H9 (cell line): ENCODE measurements around the gene WNT4. TPM values are rescaled to one million over a fixed set of nuclear protein-coding genes. Genes with fewer than 3 reads are reported as not detected.
A peak's percentile ranks its signal among the peaks of the same experiment; 100 is the strongest.

Experiments
- DNase-seq: peaks from one replicate; pipeline ENCODE4 v3.0.0-alpha.2; 2017
- H2AFZ ChIP-seq: one replicate; pipeline ENCODE4 v1.6.1; 2013; ENCODE audit warnings: mild to moderate bottlenecking, low read length, control low read depth, moderate library complexity
- H2AK5ac ChIP-seq: 2 replicates; pipeline ENCODE4 v1.6.1; 2013; ENCODE audit warnings: low read length, control low read depth, mixed read lengths; ENCODE audit not compliant: insufficient read length
- H2BK120ac ChIP-seq: one replicate; pipeline ENCODE4 v1.6.1; 2013; ENCODE audit warnings: low read depth, mild to moderate bottlenecking, low read length, control low read depth, inconsistent platforms; ENCODE audit not compliant: poor library complexity, severe bottlenecking
- H2BK12ac ChIP-seq: 2 replicates; pipeline ENCODE4 v1.6.1; 2013; ENCODE audit warnings: low read length, control low read depth, mixed read lengths, low read depth; ENCODE audit not compliant: insufficient read length
- H2BK15ac ChIP-seq: 2 replicates; pipeline ENCODE4 v1.6.1; 2013; ENCODE audit warnings: low read depth, low read length, control low read depth
- H2BK20ac ChIP-seq: one replicate; pipeline ENCODE4 v1.6.1; 2013; ENCODE audit warnings: low read depth, mild to moderate bottlenecking, low read length, control low read depth, inconsistent platforms; ENCODE audit not compliant: poor library complexity, severe bottlenecking
- H2BK5ac ChIP-seq: 2 replicates; pipeline ENCODE4 v1.6.1; 2013; ENCODE audit warnings: low read length, control low read depth, mixed read lengths; ENCODE audit not compliant: insufficient read length
- H3K14ac ChIP-seq: 2 replicates; pipeline ENCODE4 v1.6.1; 2013; ENCODE audit warnings: low read length, control low read depth; ENCODE audit not compliant: insufficient read depth
- H3K18ac ChIP-seq: 2 replicates; pipeline ENCODE4 v1.6.1; 2013; ENCODE audit warnings: low read depth, mild to moderate bottlenecking, mixed read lengths, low read length, control low read depth; ENCODE audit not compliant: insufficient read length
- H3K23ac ChIP-seq: 2 replicates; pipeline ENCODE4 v1.6.1; 2013; ENCODE audit warnings: low read length, control low read depth, mixed read lengths, low read depth; ENCODE audit not compliant: insufficient read length
- H3K23me2 ChIP-seq: 2 replicates; pipeline ENCODE4 v1.6.1; 2013; ENCODE audit warnings: low read depth, mild to moderate bottlenecking, mixed read lengths, low read length, control low read depth; ENCODE audit not compliant: insufficient read length, poor library complexity, severe bottlenecking
- H3K27ac ChIP-seq: 2 replicates; pipeline ENCODE4 v1.5.1; 2013; ENCODE audit warnings: low read length, control low read depth, mixed read lengths, low read depth; ENCODE audit not compliant: insufficient read length
- H3K27me3 ChIP-seq: 2 replicates; pipeline ENCODE4 v1.6.1; 2013; ENCODE audit warnings: low read length, control low read depth, inconsistent platforms; ENCODE audit not compliant: insufficient read depth
- H3K4ac ChIP-seq: 2 replicates; pipeline ENCODE4 v1.6.1; 2013; ENCODE audit warnings: low read depth, mild to moderate bottlenecking, control low read depth, inconsistent platforms, low read length, moderate library complexity
- H3K4me1 ChIP-seq: 2 replicates; pipeline ENCODE4 v1.6.1; 2013; ENCODE audit warnings: low read length, control low read depth, inconsistent platforms; ENCODE audit not compliant: insufficient read depth
- H3K4me2 ChIP-seq: 2 replicates; pipeline ENCODE4 v1.6.1; 2013; ENCODE audit warnings: low read length, control low read depth, mixed read lengths; ENCODE audit not compliant: insufficient read length, insufficient read depth
- H3K56ac ChIP-seq: 2 replicates; pipeline ENCODE4 v1.6.1; 2013; ENCODE audit warnings: low read depth, mild to moderate bottlenecking, mixed read lengths, low read length, control low read depth; ENCODE audit not compliant: insufficient read length
- H3K79me1 ChIP-seq: 2 replicates; pipeline ENCODE4 v1.6.1; 2013; ENCODE audit warnings: low read depth, mild to moderate bottlenecking, moderate library complexity, low read length, control low read depth, inconsistent platforms; ENCODE audit not compliant: insufficient read depth, poor library complexity, severe bottlenecking
- H3K79me2 ChIP-seq: 2 replicates; pipeline ENCODE4 v1.6.1; 2013; ENCODE audit warnings: low read length, control low read depth, inconsistent platforms; ENCODE audit not compliant: insufficient read depth
- H3K9ac ChIP-seq: 2 replicates; pipeline ENCODE4 v1.6.1; 2013; ENCODE audit warnings: low read length, control low read depth, mixed read lengths; ENCODE audit not compliant: insufficient read length; ENCODE audit errors: extremely low read depth
- H3K9me3 ChIP-seq: one replicate; pipeline ENCODE4 v1.6.1; 2013; ENCODE audit warnings: low read depth, low read length, inconsistent platforms; ENCODE audit not compliant: control insufficient read depth
- H3T11ph ChIP-seq: one replicate; pipeline ENCODE4 v1.6.1; 2013; ENCODE audit warnings: mild to moderate bottlenecking, low read length, control low read depth, inconsistent platforms
- H4K20me1 ChIP-seq: one replicate; pipeline ENCODE4 v1.6.1; 2013; ENCODE audit not compliant: control insufficient read depth, insufficient read length, insufficient read depth
- H4K5ac ChIP-seq: 2 replicates; pipeline ENCODE4 v1.6.1; 2013; ENCODE audit warnings: low read depth, mild to moderate bottlenecking, mixed read lengths, low read length, control low read depth; ENCODE audit not compliant: insufficient read length
- H4K8ac ChIP-seq: replicated peaks from 2 replicates; pipeline ENCODE4 v1.6.1; 2013; ENCODE audit warnings: low read length, control low read depth, mixed read lengths, low read depth; ENCODE audit not compliant: insufficient read length
- H4K91ac ChIP-seq: 2 replicates; pipeline ENCODE4 v1.6.1; 2013; ENCODE audit warnings: low read depth, mild to moderate bottlenecking, moderate library complexity, mixed read lengths, low read length, control low read depth; ENCODE audit not compliant: insufficient read length
- H3K27ac Mint-ChIP-seq, 3 experiments: 2 replicates in 2 of 3; 3 replicates in 1 of 3; pipeline ENCODE4 v1.8.0; 2020 to 2021; ENCODE audit warnings: mixed read lengths in 3 of 3, mild to moderate bottlenecking in 1 of 3, moderate library complexity in 1 of 3
- H3K27me3 Mint-ChIP-seq: 2 replicates; pipeline ENCODE4 v1.8.0; 2021; ENCODE audit warnings: low read depth, mild to moderate bottlenecking, moderate library complexity, mixed read lengths
- H3K36me3 Mint-ChIP-seq, 3 experiments: 2 replicates in 2 of 3; 3 replicates in 1 of 3; pipeline ENCODE4 v1.8.0; 2020 to 2021; ENCODE audit warnings: low read depth in 3 of 3, mixed read lengths in 3 of 3; ENCODE audit not compliant: insufficient read depth in 1 of 3
- H3K4me1 Mint-ChIP-seq, 2 experiments: 2 replicates each; pipeline ENCODE4 v1.8.0; 2020; ENCODE audit warnings: mixed read lengths in 2 of 2
- H3K4me3 Mint-ChIP-seq, 2 experiments: 2 replicates in 1 of 2; 3 replicates in 1 of 2; pipeline ENCODE4 v1.8.0; 2020 to 2021; ENCODE audit warnings: mild to moderate bottlenecking in 2 of 2, mixed read lengths in 2 of 2, moderate library complexity in 1 of 2
- H3K9me3 Mint-ChIP-seq, 2 experiments: 2 replicates in 1 of 2; 3 replicates in 1 of 2; pipeline ENCODE4 v1.8.0; 2020; ENCODE audit warnings: mild to moderate bottlenecking in 2 of 2, mixed read lengths in 2 of 2, moderate library complexity in 1 of 2
- CTCF ChIP-seq: fragments of 200-600 bp; sonication (generic); conservative IDR thresholded peaks from 3 replicates; pipeline ENCODE4 v1.8.0; 2021; ENCODE audit warnings: antibody characterized with exemption, mild to moderate bottlenecking
- WGBS: extraction: QIAGEN DNeasy Blood & Tissue Kit; methylation state at CpG from one replicate; pipeline ENCODE4 v1.1.7; 2013; ENCODE audit warnings: missing lambda C conversion rate, low lambda C conversion rate, mixed read lengths; ENCODE audit not compliant: insufficient read length; ENCODE audit errors: extremely low coverage; 5-methylcytosine and 5-hydroxymethylcytosine counted together
- total RNA-seq: library from RNA; stranded (reverse); gene quantifications from 2 replicates; pipeline ENCODE4 v1.2.1, GENCODE V29; 2021

WNT4 gene
- total RNA-seq, 1 experiment from 2014 or later = 1.4 TPM

- Histone ChIP-seq H4K8ac (no peak overlapping the region), H3K9ac (no peak overlapping the region), H4K91ac (no peak overlapping the region), H2AFZ (no peak overlapping the region), H3T11ph (no peak overlapping the region), H4K20me1 (no peaks in the 10 kb centered on the region), H3K4me2 (no peak overlapping the region), H3K14ac (no peak overlapping the region), H3K4me1 (peaks cover 2% of the 10 kb centered on the region; the same call in 1 of the 2 replicates), H3K23me2 (no peaks in the 10 kb centered on the region), H3K79me1 (no peaks in the 10 kb centered on the region), H3K27ac (no peak overlapping the region), H3K79me2 (peaks cover 33% of the 10 kb centered on the region; the same call in 1 of the 2 replicates), H4K5ac (no peak overlapping the region), H2BK120ac (no peak overlapping the region), H3K27me3 (no peaks in the 10 kb centered on the region), H3K18ac (no peak overlapping the region), H2BK20ac (no peak overlapping the region), H3K4ac (no peak overlapping the region), H3K9me3 (no peaks in the 10 kb centered on the region), H3K23ac (no peak overlapping the region), H2BK12ac (no peak overlapping the region), H2BK15ac (no peak overlapping the region), H2AK5ac (no peak overlapping the region), H3K56ac (no peak overlapping the region), H2BK5ac (no peak overlapping the region)
- no CpG with 5 or more reads among the region's 1 CpG for WGBS
- Mint-ChIP-seq H3K27me3 (no peaks in the 10 kb centered on the region), H3K9me3 (no peaks in the 10 kb centered on the region; a peak in 1 of 5 replicates), H3K4me1 (peaks cover 27 to 46% of the 10 kb centered on the region in 2 experiments), H3K27ac (peak overlapping the region; percentile 19 to 89 (median 35); a peak in 4 of 7 replicates), H3K36me3 (peaks cover 0 to 22% (median 21%) of the 10 kb centered on the region in 3 experiments; a peak in 5 of 7 replicates), H3K4me3 (0 out of 5 replicates have a peak overlapping the region, but pooled peaks of 1 of the 2 experiments have one; percentile 2)
- TF ChIP-seq CTCF = no peak
- DNase-seq = no peak
These were observed 68.1 kb downstream of the WNT4 start for GRCh38 chr1:22074803-22075202.
